Kidney epithelial cell (primary cell): ENCODE data around the gene ELOF1. TPM values are rescaled to one million over a fixed set of nuclear protein-coding genes. Genes with fewer than 3 reads are reported as not detected.

Experiments
- DNase-seq: peaks from one replicate; pipeline ENCODE4 v3.0.0-alpha.2; 2010; ENCODE audit warnings: low read depth
- H3K27me3 ChIP-seq: 2 replicates; pipeline ENCODE4 v1.6.0; 2011; ENCODE audit warnings: low read length; ENCODE audit not compliant: control insufficient read depth, insufficient read depth
- H3K36me3 ChIP-seq: 2 replicates; pipeline ENCODE4 v1.5.1; 2011; ENCODE audit warnings: low read length; ENCODE audit not compliant: control insufficient read depth, insufficient read depth
- H3K4me3 ChIP-seq: 2 replicates; pipeline ENCODE4 v1.5.1; 2011; ENCODE audit warnings: low read depth, mild to moderate bottlenecking, control low read depth, low read length
- total RNA-seq: library from RNA; depleted of rRNA; stranded (reverse); fragments of >200 nt; gene quantifications from 2 replicates; pipeline ENCODE4 v1.2.3, GENCODE V29; 2015
- TF ChIP-seq, protein P1 (sequence below): IDR thresholded peaks from 2 replicates; pipeline ENCODE4 v1.5.1; 2011; ENCODE audit warnings: mild to moderate bottlenecking, moderate library complexity, low read length, control low read depth, inconsistent platforms; ENCODE audit not compliant: insufficient read depth, poor library complexity, severe bottlenecking

ELOF1 gene
- total RNA-seq, 1 donor from 2014 or later: 69.6 TPM

DNA sequence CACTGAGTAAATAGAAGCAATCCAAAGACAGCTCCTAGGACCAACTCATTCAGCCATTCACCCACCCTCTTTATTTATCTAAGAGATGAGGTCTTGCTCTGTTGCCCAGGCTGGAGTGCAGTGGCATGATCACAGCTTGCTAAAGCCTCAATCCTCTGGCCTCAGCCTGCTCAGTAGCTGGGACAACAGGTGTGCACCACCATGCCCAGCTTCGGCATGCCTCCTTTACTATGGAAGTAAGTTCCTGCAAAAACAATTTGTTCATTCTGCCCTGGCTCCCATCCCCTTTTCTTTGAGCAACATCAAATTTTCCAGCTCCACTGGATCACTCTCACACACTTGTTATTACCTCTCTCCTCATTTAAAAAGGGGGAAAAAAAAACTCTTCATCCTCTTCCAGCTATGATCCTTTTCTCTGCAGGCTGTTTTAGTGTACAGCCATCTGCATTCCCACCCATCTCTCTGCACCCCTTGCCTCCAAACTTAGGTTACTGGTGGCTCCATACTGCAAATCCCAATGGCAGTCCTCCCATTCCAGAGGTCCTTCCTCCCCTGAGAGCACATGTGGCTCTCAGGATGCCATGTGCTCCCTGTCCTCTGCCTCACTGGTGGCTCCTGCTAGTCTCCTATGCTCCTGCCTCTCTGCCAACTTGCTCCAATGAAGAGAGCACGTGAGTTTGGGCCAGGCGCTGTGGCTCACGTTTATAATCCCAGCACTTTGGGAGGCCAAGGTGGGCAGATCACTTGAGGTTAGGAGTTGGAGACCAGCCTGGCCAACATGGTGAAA lies 2.2 kb downstream of the ELOF1 start:
- TF ChIP-seq, protein P1, sequence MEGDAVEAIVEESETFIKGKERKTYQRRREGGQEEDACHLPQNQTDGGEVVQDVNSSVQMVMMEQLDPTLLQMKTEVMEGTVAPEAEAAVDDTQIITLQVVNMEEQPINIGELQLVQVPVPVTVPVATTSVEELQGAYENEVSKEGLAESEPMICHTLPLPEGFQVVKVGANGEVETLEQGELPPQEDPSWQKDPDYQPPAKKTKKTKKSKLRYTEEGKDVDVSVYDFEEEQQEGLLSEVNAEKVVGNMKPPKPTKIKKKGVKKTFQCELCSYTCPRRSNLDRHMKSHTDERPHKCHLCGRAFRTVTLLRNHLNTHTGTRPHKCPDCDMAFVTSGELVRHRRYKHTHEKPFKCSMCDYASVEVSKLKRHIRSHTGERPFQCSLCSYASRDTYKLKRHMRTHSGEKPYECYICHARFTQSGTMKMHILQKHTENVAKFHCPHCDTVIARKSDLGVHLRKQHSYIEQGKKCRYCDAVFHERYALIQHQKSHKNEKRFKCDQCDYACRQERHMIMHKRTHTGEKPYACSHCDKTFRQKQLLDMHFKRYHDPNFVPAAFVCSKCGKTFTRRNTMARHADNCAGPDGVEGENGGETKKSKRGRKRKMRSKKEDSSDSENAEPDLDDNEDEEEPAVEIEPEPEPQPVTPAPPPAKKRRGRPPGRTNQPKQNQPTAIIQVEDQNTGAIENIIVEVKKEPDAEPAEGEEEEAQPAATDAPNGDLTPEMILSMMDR: no peak
- no peaks in the 10 kb centered on the region for H3K27me3 ChIP-seq
- H3K36me3 ChIP-seq: peaks cover 1% of the 10 kb centered on the region
- H3K4me3 ChIP-seq: no peak overlapping the region
- DNase-seq: no peak

DNA sequence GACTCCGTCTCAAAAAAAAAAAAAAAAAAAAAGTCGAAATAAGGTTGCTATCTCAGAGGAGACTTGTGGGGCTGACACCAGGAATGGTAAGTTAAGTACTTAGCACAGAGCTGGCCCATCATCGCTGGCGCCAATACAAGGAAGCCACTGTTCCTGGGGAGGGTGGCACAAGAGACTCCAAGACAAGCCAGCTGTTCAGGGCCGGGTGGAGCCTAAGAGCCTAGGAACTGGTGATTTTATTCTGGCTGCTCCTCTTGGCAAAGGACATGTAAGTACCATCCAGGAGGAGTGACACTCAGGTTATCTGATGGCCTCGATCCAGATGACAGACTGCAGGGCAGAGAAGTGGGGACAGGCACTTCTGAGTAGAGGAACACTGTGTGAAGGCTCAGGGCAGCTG lies 3.8 kb downstream of the ELOF1 start:
- no peak for DNase-seq
- TF ChIP-seq, protein P1: no peak
- Histone ChIP-seq H3K27me3 (no peaks in the 10 kb centered on the region), H3K4me3 (no peak overlapping the region), H3K36me3 (peaks cover 1% of the 10 kb centered on the region)

DNA sequence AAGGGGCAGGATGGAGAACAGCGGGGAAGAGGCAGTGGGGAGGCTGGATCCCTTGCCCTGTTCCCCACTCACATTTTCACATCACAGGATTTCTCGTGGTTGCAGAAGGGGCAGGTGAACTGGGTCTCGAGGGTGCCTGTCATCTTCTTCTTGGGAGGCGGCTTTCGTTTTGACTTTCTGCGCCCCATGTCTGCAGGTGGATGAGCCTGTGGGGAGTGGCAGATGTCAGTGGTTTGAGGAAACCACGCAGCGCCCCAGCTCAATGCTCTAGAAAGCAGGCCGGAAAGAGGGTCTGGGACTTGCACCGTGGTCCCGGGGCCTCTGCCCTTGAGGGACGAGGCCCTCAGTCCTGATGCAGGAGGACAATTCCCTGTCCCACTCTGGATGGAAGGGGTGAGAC lies 4.9 kb downstream of the ELOF1 start:
- peaks cover 1% of the 10 kb centered on the region for H3K36me3 ChIP-seq
- H3K4me3 ChIP-seq: no peak overlapping the region
- no peak for DNase-seq
- H3K27me3 ChIP-seq: no peaks in the 10 kb centered on the region
- TF ChIP-seq, protein P1: no peak

DNA sequence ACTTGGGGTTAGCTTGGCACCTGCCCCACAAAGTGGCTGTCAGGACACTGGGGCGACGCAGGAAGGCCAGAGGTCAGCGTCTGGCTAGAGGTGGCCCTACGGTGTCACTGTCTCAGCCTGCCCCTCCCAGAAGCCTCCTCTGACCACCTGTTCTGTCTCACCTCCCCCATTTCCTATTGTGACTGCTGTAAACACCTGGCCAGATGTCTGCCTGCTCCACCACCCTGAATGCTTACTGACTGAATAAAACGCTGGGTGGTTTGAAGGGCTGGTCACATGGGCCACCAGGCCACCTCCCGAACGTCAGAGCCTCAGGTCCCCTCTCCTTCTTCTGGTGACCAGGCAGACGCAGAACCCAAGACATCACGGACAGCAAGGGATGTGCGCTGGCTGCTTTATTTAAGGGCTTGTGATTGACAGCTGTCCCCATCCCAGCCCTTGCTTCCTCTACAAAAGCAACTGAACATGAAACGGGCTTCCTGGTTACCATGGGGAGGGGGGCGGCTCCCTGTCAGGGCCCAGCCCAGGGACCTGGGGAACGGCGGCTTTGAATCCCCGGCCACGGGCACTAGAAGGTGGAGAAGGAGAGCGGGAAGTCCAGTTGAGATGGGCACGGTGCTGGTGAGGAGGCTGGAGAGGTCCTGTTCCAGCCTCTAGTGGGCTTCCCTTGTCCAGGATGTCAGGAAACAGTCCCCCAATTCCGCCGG lies 6.2 kb downstream of the ELOF1 start:
- no peaks in the 10 kb centered on the region for H3K27me3 ChIP-seq
- no peak for DNase-seq
- TF ChIP-seq, protein P1: no peak
- no peak overlapping the region for H3K4me3 ChIP-seq
- peaks cover 1% of the 10 kb centered on the region for H3K36me3 ChIP-seq

DNA sequence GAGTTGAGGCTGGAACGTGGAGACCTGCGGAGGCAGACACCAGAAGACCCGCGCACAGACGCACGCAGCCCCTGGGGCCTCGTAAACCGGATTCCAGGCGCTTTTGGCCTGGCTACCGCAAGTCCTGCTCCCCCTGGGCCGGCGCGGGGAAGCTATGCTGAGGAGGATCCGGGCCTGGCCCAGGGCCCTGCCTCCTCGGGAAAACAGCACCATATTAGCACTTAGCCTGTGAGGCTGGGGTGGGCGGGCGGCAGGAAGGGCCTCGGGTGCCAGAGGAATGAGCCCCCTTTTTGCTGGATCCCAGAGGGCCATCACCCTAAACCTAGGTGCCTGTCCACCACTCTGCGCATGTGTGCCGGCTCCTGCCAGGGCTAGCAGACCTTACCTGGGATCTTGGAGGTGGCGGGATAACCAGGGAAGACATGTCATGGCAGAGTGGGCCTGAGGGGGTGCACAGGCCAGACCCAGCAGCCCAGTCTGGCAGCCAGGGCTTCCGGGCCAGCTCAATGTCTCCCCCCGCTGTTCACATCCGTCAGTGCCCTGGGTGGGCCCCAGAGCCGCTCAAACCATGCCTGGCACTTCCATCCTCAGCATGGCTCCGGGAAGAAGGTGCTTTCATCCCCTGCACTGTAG lies 7.3 kb downstream of the ELOF1 start:
- TF ChIP-seq, protein P1: no peak
- DNase-seq: no peak
- no peaks in the 10 kb centered on the region for H3K27me3 ChIP-seq
- H3K4me3 ChIP-seq: no peak overlapping the region
- peaks cover 1% of the 10 kb centered on the region for H3K36me3 ChIP-seq
